GM21360 (cell line): ENCODE data around the gene TCF15.

Experiments
- ATAC-seq: cut with Tn5 transposase; IDR thresholded peaks from one replicate; pipeline ENCODE4 v1.9.1; 2021; ENCODE audit warnings: mild to moderate bottlenecking, moderate library complexity; ENCODE audit not compliant: unreplicated experiment

Gene TCF15

DNA sequence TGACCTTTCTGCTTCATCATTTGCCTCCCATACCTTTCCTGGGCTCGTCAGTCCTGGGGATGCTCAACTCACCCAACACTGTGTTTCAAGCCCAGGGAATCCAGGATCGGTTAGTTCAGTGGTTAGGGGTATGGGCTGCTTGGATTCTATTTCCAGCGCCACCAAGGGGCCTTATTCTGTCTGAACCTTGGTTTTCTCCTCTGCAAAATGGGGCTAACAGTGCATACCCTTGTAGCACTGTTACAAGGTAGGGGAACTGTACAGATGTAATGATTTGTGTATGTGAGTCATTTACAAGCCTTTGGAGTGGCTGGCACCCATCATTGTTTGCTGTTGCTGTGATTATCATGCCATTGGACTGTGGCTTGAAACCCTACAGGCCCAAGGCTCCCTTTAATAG is 52.0 kb downstream of the TCF15 start:
- ATAC-seq, result no peak

DNA sequence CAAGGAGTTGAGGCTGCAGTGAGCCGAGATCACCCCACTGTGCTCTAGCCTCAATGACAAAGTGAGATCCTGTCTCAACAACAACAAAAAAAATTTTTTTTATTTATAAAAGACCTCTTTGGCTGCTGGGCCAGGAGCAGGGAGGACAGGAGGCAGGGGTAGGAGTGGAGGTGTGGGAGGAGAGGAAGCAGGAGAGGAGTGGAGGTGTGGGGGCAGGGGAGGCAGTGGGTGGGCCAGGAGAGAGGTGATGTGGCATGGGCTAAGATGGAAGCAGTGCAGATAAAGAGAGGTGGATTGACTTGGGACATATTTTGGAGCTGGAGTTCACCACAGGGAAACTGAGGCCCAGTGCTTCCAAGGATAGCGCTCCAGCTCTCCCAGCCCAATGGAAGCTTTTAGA is 53.1 kb downstream of the TCF15 start:
- ATAC-seq, result no peak

DNA sequence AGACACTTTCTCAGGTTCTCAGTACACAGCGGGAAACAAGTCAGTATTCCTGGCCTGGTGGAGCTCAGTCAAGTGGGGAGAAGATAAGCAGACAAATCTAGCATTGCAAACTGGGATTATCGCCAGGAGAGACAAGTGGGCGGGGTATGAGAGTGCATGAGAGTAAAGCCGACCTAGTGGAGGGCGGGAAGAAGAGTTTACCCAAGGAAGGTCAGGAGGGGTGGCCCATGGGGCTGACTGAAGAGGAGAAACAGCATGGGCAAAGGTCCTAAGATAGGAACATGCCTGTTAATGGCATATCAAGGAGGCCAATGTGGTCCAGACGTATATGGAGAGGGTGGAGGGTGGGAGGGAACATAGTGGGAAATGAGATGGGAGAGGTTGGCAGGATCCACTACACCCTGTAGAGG is 54.1 kb downstream of the TCF15 start:
- no peak for ATAC-seq
